ENCODE results near the gene ALKBH5.

ALKBH5 gene

GRCh38 chr17:18254888-18255649, 71.4 kb downstream of the ALKBH5 start:
- H3K36me3 ChIP-seq, result peaks cover 68% of the 10 kb centered on the region
- H3K4me1 ChIP-seq (ENCODE audit: control insufficient read depth in 1 of 2, insufficient read depth in 1 of 2, low read depth in 1 of 2, low read length in 1 of 2), result peaks cover 31 to 33% of the 10 kb centered on the region in 2 experiments
- H3K4me3 ChIP-seq (ENCODE audit: low read depth in 1 of 2, low read length in 1 of 2), result no peak overlapping the region

GRCh38 chr17:18256351-18256750, 72.7 kb downstream of the ALKBH5 start:
- TF ChIP-seq CTCF (IDR thresholded peaks at IDR 0.05), result no peak
- Histone ChIP-seq H3K27ac (peak overlapping the region; percentile 99), H3K27me3 (no peaks in the 10 kb centered on the region), H3K4me1 (ENCODE audit: control insufficient read depth in 1 of 2, insufficient read depth in 1 of 2, low read depth in 1 of 2, low read length in 1 of 2) (peaks cover 41 to 42% of the 10 kb centered on the region in 2 experiments), H3K36me3 (peaks cover 55% of the 10 kb centered on the region), H3K9me3 (no peaks in the 10 kb centered on the region), H3K4me3 (ENCODE audit: low read depth in 1 of 2, low read length in 1 of 2) (no peak overlapping the region)

More at GRCh38 chr17:18254888-18255649, 71.4 kb downstream of the ALKBH5 start:
- Histone ChIP-seq H3K9me3 (no peaks in the 10 kb centered on the region), H3K27ac (no peak overlapping the region), H3K27me3 (no peaks in the 10 kb centered on the region)
- TF ChIP-seq CTCF (IDR thresholded peaks at IDR 0.05), result no peak

GRCh38 chr17:18256776-18257175, 73.1 kb downstream of the ALKBH5 start:
- Histone ChIP-seq H3K4me1 (ENCODE audit: control insufficient read depth in 1 of 2, insufficient read depth in 1 of 2, low read depth in 1 of 2, low read length in 1 of 2) (peaks cover 45 to 46% of the 10 kb centered on the region in 2 experiments), H3K9me3 (no peaks in the 10 kb centered on the region), H3K4me3 (ENCODE audit: low read depth in 1 of 2, low read length in 1 of 2) (peak overlapping the region in 1 of 2 experiments; percentile 78), H3K27ac (peak overlapping the region; percentile 99), H3K36me3 (peaks cover 51% of the 10 kb centered on the region), H3K27me3 (no peaks in the 10 kb centered on the region)
- TF ChIP-seq CTCF (IDR thresholded peaks at IDR 0.05), result no peak

GRCh38 chr17:18257268-18257981, 73.8 kb downstream of the ALKBH5 start:
- TF ChIP-seq CTCF (IDR thresholded peaks at IDR 0.05), result no peak

GRCh38 chr17:18257982-18258355, 74.3 kb downstream of the ALKBH5 start:
- no peaks in the 10 kb centered on the region for H3K9me3 ChIP-seq
- TF ChIP-seq CTCF (IDR thresholded peaks at IDR 0.05), result peak; percentile 30
- H3K4me1 ChIP-seq (ENCODE audit: control insufficient read depth in 1 of 2, insufficient read depth in 1 of 2, low read depth in 1 of 2, low read length in 1 of 2), result peaks cover 48 to 49% of the 10 kb centered on the region in 2 experiments
- peak overlapping the region; percentile 99 for H3K27ac ChIP-seq
- no peaks in the 10 kb centered on the region for H3K27me3 ChIP-seq
- H3K36me3 ChIP-seq, result peaks cover 39% of the 10 kb centered on the region
- H3K4me3 ChIP-seq (ENCODE audit: low read depth in 1 of 2, low read length in 1 of 2), result peak overlapping the region; percentile 78 to 99

More at GRCh38 chr17:18257268-18257981, 73.8 kb downstream of the ALKBH5 start:
- no peaks in the 10 kb centered on the region for H3K27me3 ChIP-seq
- peaks cover 44% of the 10 kb centered on the region for H3K36me3 ChIP-seq
- H3K27ac ChIP-seq, result peak overlapping the region; percentile 99
- H3K4me3 ChIP-seq (ENCODE audit: low read depth in 1 of 2, low read length in 1 of 2), result peak overlapping the region; percentile 78 to 99
- H3K9me3 ChIP-seq, result no peaks in the 10 kb centered on the region
- peaks cover 48 to 49% of the 10 kb centered on the region in 2 experiments for H3K4me1 ChIP-seq (ENCODE audit: control insufficient read depth in 1 of 2, insufficient read depth in 1 of 2, low read depth in 1 of 2, low read length in 1 of 2)
